GM18861 (cell line): ENCODE results near the gene GREB1L.
"Not testable (repeated sequence)": the region's sequence is repeated elsewhere in the genome, so short reads cannot be mapped to it uniquely, and the experiment has no call there.

Source experiments
- ATAC-seq: cut with Tn5 transposase; IDR thresholded peaks from one replicate; pipeline ENCODE4 v1.9.1; 2021; ENCODE audit not compliant: unreplicated experiment

The GREB1L gene

DNA sequence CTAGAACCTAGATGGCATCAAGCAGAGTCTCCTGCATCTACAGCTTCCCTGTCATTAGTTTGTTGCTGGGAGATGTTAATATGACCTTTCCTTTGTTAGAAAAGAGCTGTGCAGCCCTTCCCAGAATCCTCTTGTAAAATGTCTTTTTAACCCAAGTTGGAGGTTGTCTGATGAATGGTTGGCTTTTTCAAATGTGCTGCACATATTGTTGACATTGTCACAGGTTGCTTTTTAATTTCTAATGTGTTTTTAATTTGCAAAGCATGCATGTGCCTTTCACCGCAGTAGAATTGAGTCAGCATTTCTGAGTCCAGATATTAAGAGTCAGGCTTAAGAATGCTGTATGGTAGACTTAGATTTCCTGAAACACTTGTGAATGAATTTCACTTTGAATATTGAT, 120.8 kb downstream of the GREB1L start:
- ATAC-seq, result no peak

DNA sequence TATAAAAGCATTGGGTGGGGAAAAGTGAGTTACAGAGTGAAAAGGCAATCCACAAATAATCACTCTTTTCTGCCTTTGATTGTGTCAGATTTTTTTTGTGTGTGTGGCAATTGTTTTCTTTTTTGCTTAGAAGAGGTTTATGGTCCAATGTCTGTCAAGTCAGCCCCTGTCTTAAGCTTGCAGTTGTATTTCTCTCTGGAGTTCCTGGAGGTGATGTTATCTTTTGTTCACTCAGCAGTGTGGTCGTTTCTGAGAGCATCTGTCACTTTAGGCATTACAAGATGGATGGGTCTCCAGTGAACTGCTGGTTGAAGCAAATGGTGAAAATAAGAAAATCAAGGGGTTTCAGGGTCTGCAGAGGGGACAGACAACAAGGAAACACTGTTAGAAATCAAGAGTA, 121.3 kb downstream of the GREB1L start:
- no peak for ATAC-seq

DNA sequence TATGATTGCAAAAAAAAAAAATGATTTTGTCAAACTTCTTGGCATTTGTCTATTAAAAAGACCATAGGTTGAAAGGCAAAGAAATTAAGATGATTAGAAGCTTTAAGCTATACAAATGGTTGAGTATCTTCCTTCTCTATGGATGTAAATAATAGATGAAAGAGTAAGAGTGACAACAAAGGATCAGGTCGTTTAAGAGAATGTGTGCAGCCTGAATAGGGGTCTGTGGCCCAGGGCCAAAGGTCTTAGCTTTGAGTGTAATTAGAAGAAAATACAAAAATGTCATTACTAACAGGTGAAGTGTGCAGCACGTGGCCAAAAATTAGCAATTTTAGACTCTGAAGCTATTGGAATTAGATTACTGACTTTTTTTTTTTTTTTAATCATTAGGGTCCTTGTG, 122.4 kb downstream of the GREB1L start:
- ATAC-seq, result no peak

DNA sequence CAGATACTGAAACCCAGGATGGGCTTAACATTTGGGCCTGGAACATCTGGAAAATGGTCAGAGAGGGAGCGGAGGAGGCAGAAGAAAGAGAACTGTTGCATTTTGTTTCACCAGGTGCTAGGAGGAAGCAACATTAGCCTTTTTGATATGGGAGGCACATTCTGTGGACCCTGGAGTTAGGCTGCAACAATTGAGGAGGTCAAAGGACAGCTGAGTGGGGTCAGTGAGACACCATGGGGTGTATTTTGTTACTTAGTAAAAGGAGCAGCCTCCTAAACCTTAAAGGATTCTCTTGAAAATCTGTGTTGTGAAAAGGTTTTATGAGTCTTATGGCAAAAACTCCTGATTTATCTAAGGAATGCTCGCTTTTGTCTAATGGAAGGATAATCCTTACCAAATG, 124.9 kb downstream of the GREB1L start:
- no peak for ATAC-seq

DNA sequence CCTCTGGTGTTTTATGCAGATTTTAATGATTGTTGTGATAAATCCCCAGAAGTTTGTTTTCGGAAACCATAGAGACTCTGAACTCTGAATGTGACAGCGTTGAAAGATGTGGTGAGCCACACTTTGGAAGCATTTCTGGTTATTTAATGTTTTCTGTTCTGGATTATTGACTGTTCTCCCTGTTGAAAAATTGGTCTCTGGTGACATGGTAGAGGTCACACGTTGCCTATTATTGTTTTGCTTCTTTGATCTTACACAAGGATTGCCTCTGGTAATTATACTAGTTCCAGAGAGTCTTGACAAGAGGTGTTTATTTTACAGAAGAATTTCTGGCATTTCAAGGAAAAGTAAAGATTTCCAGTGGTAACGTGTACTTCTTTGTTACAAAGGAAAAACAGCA, 127.1 kb downstream of the GREB1L start:
- no peak for ATAC-seq

DNA sequence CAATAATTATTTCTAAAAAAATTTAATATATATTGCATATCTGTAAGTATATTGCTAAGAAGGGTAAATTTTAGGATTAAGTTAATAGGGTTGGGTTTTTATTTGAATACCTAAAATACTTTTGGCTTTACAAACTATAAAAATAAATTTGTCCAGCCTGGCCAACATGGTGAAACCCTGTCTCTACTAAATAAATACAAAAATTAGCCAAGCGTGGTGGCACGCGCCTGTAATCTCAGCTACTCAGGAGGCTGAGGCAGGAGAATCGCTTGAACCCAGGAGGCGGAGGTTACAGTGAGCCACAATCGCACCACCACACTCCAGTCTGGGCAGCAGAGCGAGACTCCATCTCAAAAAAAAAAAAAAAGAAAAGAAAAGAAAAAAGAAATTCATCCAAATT, 127.6 kb downstream of the GREB1L start:
- ATAC-seq, result not testable (repeated sequence)

- ATAC-seq, result no peak
These were observed 141.0 kb downstream of the GREB1L start for GRCh38 chr18:21383031-21383430.

GRCh38 chr18:21386523-21387240, 144.7 kb downstream of the GREB1L start:
- no peak for ATAC-seq

- ATAC-seq, result no peak
These were observed 145.9 kb downstream of the GREB1L start for GRCh38 chr18:21387886-21388285.

GRCh38 chr18:21389283-21389682, 147.3 kb downstream of the GREB1L start:
- no peak for ATAC-seq

GRCh38 chr18:21389903-21390302, 147.9 kb downstream of the GREB1L start:
- no peak for ATAC-seq

GRCh38 chr18:21391074-21391673, 149.1 kb downstream of the GREB1L start:
- ATAC-seq, result no peak

- ATAC-seq, result no peak
These were observed 152.0 kb downstream of the GREB1L start for GRCh38 chr18:21393986-21394385.

DNA sequence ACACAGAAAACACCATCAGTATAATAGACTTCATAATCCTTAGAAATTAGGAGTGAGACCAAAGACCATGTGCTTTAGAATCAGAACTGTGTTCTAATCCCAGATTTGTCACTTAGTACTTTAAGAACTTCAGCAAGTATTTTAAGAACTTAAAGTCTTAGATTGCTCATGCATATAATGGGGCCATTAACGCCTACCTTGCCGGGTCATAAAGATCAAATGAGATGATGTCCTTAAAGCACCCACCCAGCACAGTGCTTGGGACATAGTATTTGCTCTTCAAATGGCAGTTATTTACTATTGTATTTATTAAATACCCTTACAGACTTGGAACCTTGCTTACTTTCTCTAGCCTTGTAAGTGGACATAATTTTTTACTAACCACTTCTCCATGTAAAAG, 156.1 kb downstream of the GREB1L start:
- no peak for ATAC-seq

DNA sequence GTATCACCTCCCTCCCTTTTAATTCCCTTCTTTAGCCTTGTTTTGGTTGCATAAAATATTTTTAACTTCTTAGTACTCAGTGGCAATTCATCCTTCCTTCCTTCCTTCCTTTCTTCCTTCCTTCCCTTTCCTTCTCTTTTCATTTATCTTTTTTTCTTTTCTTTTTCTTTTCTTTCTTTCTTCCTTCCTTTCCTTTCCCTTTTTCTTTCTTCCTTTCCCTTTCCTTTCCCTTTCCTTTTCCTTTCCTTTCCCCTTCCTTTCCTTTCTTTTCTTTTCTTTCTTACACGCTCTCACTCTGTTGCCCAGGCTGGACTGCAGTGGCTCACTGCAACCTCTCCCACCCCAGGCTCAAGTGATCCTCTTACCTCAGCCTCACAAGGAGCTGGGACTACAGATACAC, 160.2 kb downstream of the GREB1L start:
- no peak for ATAC-seq

GRCh38 chr18:21404426-21404825, 162.4 kb downstream of the GREB1L start:
- ATAC-seq, result no peak

- ATAC-seq, result no peak
These were observed 164.1 kb downstream of the GREB1L start for GRCh38 chr18:21406116-21406515.

- no peak for ATAC-seq
These were observed 166.6 kb downstream of the GREB1L start for GRCh38 chr18:21408681-21409080.

GRCh38 chr18:21433436-21433835, 191.4 kb downstream of the GREB1L start:
- ATAC-seq, result no peak

GRCh38 chr18:21439431-21439846, 197.4 kb downstream of the GREB1L start:
- no peak for ATAC-seq

GRCh38 chr18:21441670-21442069, 199.6 kb downstream of the GREB1L start:
- no peak for ATAC-seq

DNA sequence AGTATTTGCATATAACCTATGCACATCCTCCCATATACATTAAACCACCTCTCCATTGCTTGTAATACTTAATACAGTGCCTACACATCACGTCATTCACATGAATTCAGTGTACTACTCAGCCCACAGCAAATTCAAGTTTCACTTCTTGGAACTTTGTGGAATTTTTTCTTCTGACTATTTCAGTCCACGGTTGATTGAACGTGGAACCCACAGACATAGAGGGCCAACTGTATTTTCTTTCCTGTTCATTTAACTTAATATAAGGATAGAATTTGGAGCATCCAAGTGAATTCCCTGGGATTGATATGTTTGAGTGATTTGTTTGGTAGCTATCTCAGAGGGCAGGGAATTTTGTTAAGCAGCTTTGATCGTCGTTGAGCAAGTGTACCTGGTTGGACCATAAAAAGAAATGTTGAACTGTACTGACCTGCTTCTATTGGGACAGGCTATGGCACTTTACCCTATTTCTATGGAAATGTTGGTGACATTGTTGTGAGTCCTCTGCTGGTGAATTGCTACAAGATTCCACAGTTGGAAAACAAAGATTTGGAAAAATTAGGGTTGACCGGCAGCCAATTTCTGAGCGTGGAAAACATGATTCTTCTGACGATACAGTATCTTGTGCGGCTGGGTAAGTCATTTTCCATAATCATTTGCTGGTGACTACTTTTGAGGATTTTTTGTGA, 201.9 kb downstream of the GREB1L start:
- no peak for ATAC-seq
